GM18526 (cell line): Measurements from ENCODE around the gene IL17REL.

ENCODE experiments used
- POLR2A ChIP-seq: IDR thresholded peaks from 3 replicates; pipeline ENCODE4 v1.6.1; 2011; ENCODE audit not compliant: insufficient read length; ENCODE audit errors: extremely low read depth

Gene IL17REL

GRCh38 chr22:50034126-50035081 is 21.8 kb upstream of the IL17REL start:
- no peak for TF ChIP-seq POLR2A

GRCh38 chr22:50032941-50033601 is 20.5 kb upstream of the IL17REL start:
- no peak for TF ChIP-seq POLR2A

DNA sequence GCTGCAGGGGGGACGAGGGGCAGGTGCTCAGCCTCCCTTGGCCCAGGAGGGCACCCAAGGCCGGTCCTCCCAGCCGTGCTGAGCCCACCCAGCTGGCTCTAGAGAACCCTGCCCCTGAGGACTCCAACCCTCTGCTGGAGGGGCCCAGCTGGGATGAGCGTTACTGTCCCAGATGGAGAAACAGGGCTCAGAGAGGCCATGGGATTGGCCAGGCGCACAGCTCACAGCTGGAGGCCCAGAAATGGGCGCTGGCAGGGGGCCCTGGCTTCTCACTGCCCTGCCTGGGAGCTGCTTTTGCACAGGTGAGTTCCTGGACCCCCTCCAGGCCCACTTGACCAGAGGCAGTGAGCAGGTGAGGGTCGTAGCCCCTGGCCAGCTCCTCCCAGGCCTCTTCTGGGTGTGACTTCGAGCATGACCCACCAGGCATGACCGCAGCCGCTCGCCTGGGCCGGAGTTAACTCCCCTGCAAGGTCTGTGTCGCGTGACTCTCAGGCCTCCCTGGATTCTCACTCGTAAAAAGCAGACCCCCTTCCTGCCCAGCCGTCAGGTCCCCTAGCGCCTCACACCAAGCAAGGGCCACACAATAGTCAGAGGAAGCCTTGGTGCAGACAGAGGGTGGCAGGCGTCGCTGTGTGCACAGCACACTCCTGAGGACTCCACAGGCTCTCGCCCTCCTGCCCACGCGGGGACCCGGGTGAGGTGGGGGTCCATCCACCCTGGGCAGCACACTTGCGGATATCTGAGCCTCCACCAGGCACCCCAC is 19.7 kb upstream of the IL17REL start:
- no peak for TF ChIP-seq POLR2A

DNA sequence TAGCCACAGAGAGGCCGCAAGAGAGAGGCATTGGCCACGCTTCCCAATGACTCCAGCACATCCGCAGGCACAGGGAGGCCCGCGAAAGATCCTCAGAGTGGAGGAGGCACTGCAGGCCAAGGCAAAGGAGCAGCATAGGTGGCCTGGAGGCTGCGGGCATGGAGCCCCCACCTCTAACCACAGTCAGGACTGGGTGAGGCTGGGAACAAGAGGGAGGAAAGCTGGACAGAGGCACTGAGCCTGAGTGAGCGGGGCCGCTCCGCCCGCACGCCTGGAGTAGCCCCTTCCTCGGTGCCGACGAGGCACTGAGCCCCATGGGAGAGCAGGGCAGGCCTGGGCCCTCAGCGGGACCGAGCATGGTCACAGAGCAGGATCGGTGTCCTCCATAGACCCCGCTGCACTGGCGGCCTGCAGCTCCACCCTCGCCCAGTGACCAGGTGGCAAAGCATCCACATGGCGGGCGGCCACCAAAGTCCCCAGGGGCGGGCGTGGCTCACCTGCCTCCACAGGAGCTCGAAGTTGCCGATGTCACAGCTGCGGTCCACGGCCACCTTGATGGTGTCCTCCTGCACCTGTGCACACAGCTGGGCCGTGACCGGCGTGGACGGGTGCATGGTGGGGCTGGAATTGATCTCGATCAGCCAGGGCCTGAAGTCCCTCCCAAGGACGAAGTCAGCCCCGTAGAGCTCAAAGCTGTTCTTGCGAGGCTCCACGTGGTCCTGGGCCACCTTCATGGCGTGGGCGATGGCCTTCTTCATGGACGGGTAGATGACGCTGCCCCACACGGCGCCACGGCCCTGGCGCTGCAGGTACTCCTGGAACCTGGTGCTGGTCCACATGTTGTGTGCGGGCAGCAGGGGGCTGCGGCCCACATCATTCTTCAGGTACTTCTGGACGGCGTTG is 18.9 kb upstream of the IL17REL start:
- no peak for TF ChIP-seq POLR2A

- TF ChIP-seq POLR2A: no peak
Observed at GRCh38 chr22:50030297-50031188, 18.0 kb upstream of the IL17REL start.

DNA sequence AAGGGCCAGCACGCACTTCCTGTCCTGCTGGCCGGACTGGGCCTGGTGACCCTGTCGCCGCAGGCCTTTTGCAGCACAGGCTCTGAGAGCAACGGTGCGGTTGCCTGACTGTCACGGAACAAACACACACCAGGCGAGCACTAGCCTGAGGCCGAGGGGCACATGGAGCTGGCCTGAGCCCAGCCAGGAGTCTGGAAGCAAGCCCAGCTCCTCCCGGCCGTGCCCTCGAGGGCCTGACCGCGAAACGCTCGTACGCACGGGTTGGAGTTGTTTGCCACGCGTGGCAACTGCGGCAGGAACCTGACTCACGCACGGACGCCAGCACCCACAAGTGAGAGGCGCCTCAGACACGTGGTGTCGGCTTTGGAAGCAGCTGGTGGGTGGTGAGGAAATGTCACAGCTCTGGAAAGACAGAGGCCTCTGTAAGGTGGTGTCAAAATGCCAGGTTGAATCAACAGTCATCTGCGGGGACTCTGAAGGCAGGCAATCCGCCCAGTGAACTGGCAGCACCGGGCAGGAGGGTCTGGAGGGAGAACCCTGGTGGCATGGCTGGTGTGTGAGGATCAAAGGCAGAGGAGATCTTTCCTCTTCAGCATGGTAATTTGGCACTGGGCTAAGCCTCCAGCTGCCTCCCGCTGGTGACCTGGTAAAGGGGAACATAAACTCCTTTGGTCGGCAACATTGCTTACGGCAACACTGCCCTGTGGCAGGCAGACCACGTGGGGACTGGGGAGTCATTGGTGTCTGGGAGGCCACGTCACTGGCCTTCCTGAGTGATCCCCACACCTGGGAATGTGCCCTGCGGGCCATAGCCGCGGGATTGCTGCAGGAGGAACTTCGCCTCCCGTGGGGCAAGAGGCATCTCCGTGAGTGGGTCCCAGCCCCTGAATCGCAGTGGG is 15.3 kb upstream of the IL17REL start:
- TF ChIP-seq POLR2A: no peak

GRCh38 chr22:50025993-50026392 is 13.4 kb upstream of the IL17REL start:
- TF ChIP-seq POLR2A: no peak

GRCh38 chr22:50022171-50022819 is 9.7 kb upstream of the IL17REL start:
- TF ChIP-seq POLR2A: no peak

GRCh38 chr22:50020606-50021005 is 8.0 kb upstream of the IL17REL start:
- TF ChIP-seq POLR2A: no peak

- TF ChIP-seq POLR2A: no peak
Observed at GRCh38 chr22:50019316-50019715, 6.8 kb upstream of the IL17REL start.

DNA sequence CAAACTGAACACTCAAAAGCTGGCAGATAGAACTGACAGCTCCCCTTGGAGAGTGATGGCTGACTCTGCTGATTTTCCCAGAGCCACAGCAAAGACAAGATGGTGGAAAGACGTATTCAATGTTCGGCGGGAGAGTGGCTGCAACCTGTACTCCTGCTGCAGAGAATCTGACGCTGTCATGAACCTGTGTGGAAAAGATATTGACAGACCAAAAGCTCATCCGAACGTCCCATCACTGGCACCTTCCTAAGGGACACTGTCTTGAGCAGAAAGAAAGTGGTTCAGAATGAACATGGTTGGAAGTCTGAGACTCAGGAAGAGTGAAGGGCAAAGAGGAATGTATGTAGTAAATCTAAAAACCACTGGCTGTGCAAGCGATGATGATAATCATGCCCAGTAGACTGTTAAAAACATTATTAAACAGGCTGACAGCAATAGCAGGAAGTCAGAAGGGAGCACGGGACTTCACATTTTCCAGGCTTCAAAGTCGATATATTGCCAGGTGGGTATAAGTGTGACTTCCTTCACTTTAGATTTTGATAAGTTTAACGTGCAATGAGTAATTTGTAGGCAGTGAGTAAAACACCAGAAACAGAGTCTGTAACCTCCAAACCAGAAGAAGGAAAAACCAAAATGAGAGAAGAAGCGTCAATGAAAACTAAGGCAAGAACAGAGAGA is 6.2 kb upstream of the IL17REL start:
- TF ChIP-seq POLR2A: no peak
